ENCODE data around the gene WDR64. TPM values are rescaled to one million over a fixed set of nuclear protein-coding genes. Genes with fewer than 3 reads are reported as not detected.
A peak's percentile ranks its signal among the peaks of the same experiment; 100 is the strongest.

The WDR64 gene
- total and polyA plus RNA-seq, 2 of the 13 experiments (the other 11 are each of a cell fraction or from before 2014, with no cell fraction given), result not detected

GRCh38 chr1:241834733-241835377 is 182.8 kb downstream of the WDR64 start (continued):
- TF ChIP-seq ATAD3A (CRISPR knock-in tag; IDR thresholded peaks at IDR 0.05) (no peak), ARID2 (CRISPR knock-in tag; IDR thresholded peaks at IDR 0.05; ENCODE audit: borderline replicate concordance) (no peak), GABPB1 (CRISPR knock-in tag; IDR thresholded peaks at IDR 0.05) (no peak), STAG1 (CRISPR knock-in tag; IDR thresholded peaks at IDR 0.05) (peak; percentile 73)
- TF ChIP-seq, protein P1, sequence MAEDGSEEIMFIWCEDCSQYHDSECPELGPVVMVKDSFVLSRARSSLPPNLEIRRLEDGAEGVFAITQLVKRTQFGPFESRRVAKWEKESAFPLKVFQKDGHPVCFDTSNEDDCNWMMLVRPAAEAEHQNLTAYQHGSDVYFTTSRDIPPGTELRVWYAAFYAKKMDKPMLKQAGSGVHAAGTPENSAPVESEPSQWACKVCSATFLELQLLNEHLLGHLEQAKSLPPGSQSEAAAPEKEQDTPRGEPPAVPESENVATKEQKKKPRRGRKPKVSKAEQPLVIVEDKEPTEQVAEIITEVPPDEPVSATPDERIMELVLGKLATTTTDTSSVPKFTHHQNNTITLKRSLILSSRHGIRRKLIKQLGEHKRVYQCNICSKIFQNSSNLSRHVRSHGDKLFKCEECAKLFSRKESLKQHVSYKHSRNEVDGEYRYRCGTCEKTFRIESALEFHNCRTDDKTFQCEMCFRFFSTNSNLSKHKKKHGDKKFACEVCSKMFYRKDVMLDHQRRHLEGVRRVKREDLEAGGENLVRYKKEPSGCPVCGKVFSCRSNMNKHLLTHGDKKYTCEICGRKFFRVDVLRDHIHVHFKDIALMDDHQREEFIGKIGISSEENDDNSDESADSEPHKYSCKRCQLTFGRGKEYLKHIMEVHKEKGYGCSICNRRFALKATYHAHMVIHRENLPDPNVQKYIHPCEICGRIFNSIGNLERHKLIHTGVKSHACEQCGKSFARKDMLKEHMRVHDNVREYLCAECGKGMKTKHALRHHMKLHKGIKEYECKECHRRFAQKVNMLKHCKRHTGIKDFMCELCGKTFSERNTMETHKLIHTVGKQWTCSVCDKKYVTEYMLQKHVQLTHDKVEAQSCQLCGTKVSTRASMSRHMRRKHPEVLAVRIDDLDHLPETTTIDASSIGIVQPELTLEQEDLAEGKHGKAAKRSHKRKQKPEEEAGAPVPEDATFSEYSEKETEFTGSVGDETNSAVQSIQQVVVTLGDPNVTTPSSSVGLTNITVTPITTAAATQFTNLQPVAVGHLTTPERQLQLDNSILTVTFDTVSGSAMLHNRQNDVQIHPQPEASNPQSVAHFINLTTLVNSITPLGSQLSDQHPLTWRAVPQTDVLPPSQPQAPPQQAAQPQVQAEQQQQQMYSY (CRISPR knock-in tag; IDR thresholded peaks at IDR 0.05), result no peak

GRCh38 chr1:241836941-241837340 is 184.9 kb downstream of the WDR64 start:
- Histone ChIP-seq H3K4me1 (ENCODE audit: insufficient read depth, low read length) (peaks cover 7% of the 10 kb centered on the region; the same call in 1 of the 2 replicates), H4K20me1 (ENCODE audit: insufficient read depth, low read length) (no peaks in the 10 kb centered on the region), H3K27ac (ENCODE audit: extremely low read length, insufficient read depth, low read length) (no peak overlapping the region), H3K4me2 (ENCODE audit: low read depth, low read length) (no peak overlapping the region), H3K79me2 (ENCODE audit: insufficient read depth, low read length) (no peaks in the 10 kb centered on the region), H2AFZ (ENCODE audit: low read length) (no peak overlapping the region), H3K9me3 (ENCODE audit: low read length) (no peaks in the 10 kb centered on the region), H3K27me3 (ENCODE audit: control insufficient read depth in 1 of 2, insufficient read depth in 2 of 2, low read length in 2 of 2) (no peaks in the 10 kb centered on the region; a peak in 1 of 5 replicates), H3K9ac (ENCODE audit: insufficient read depth, low read depth, low read length) (no peak overlapping the region), H3K4me3 (replicated peaks in 1 of 3; ENCODE audit: insufficient read depth in 1 of 3, low read depth in 2 of 3, low read length in 3 of 3) (no peak overlapping the region), H3K36me3 (replicated peaks in 1 of 2; ENCODE audit: control insufficient read depth in 1 of 2, insufficient read depth in 2 of 2, low read length in 2 of 2) (no peaks in the 10 kb centered on the region)
- BruUV-seq (replicated peaks), result no TSS peak
- intact Hi-C loops (cut with micrococcal nuclease; ENCODE audit: unreplicated experiment), result no loop called here
- in situ Hi-C loops (cut with HindIII; ENCODE audit: extremely low pct_ligation_motif_present, low pct_unique_long_range_greater_than_20kb), result loop anchor here (5.0 kb wide), 2 partner anchors 225 to 305 kb away; partner anchors contain the start of gene KMO
- DNase-seq (ENCODE audit: low spot score) (no peak), FAIRE-seq (no peak), ATAC-seq (no peak)
- CTCF ChIA-PET (ENCODE audit: low intra/inter-chr PET ratio, low total read pairs), result no interaction called here
- WGBS (ENCODE audit: low lambda C conversion rate), result 93% methylated on average over 2 of the region's 2 CpGs
- POLR2A ChIA-PET, result no interaction called here
- TF ChIP-seq, protein P2, sequence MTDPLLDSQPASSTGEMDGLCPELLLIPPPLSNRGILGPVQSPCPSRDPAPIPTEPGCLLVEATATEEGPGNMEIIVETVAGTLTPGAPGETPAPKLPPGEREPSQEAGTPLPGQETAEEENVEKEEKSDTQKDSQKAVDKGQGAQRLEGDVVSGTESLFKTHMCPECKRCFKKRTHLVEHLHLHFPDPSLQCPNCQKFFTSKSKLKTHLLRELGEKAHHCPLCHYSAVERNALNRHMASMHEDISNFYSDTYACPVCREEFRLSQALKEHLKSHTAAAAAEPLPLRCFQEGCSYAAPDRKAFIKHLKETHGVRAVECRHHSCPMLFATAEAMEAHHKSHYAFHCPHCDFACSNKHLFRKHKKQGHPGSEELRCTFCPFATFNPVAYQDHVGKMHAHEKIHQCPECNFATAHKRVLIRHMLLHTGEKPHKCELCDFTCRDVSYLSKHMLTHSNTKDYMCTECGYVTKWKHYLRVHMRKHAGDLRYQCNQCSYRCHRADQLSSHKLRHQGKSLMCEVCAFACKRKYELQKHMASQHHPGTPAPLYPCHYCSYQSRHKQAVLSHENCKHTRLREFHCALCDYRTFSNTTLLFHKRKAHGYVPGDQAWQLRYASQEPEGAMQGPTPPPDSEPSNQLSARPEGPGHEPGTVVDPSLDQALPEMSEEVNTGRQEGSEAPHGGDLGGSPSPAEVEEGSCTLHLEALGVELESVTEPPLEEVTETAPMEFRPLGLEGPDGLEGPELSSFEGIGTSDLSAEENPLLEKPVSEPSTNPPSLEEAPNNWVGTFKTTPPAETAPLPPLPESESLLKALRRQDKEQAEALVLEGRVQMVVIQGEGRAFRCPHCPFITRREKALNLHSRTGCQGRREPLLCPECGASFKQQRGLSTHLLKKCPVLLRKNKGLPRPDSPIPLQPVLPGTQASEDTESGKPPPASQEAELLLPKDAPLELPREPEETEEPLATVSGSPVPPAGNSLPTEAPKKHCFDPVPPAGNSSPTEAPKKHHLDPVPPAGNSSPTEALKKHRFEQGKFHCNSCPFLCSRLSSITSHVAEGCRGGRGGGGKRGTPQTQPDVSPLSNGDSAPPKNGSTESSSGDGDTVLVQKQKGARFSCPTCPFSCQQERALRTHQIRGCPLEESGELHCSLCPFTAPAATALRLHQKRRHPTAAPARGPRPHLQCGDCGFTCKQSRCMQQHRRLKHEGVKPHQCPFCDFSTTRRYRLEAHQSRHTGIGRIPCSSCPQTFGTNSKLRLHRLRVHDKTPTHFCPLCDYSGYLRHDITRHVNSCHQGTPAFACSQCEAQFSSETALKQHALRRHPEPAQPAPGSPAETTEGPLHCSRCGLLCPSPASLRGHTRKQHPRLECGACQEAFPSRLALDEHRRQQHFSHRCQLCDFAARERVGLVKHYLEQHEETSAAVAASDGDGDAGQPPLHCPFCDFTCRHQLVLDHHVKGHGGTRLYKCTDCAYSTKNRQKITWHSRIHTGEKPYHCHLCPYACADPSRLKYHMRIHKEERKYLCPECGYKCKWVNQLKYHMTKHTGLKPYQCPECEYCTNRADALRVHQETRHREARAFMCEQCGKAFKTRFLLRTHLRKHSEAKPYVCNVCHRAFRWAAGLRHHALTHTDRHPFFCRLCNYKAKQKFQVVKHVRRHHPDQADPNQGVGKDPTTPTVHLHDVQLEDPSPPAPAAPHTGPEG (CRISPR knock-in tag; IDR thresholded peaks at IDR 0.05), result no peak
- TF ChIP-seq CBX1 (IDR thresholded peaks at IDR 0.05; ENCODE audit: low read depth) (no peak), TOPORS (CRISPR knock-in tag; IDR thresholded peaks at IDR 0.05) (no peak)
- TF ChIP-seq, protein P3, sequence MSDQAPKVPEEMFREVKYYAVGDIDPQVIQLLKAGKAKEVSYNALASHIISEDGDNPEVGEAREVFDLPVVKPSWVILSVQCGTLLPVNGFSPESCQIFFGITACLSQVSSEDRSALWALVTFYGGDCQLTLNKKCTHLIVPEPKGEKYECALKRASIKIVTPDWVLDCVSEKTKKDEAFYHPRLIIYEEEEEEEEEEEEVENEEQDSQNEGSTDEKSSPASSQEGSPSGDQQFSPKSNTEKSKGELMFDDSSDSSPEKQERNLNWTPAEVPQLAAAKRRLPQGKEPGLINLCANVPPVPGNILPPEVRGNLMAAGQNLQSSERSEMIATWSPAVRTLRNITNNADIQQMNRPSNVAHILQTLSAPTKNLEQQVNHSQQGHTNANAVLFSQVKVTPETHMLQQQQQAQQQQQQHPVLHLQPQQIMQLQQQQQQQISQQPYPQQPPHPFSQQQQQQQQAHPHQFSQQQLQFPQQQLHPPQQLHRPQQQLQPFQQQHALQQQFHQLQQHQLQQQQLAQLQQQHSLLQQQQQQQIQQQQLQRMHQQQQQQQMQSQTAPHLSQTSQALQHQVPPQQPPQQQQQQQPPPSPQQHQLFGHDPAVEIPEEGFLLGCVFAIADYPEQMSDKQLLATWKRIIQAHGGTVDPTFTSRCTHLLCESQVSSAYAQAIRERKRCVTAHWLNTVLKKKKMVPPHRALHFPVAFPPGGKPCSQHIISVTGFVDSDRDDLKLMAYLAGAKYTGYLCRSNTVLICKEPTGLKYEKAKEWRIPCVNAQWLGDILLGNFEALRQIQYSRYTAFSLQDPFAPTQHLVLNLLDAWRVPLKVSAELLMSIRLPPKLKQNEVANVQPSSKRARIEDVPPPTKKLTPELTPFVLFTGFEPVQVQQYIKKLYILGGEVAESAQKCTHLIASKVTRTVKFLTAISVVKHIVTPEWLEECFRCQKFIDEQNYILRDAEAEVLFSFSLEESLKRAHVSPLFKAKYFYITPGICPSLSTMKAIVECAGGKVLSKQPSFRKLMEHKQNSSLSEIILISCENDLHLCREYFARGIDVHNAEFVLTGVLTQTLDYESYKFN (CRISPR knock-in tag; conservative IDR thresholded peaks at IDR 0.05), result no peak
